Smooth muscle cell (in vitro differentiated cells): ENCODE results near the gene ERBB4. TPM values are rescaled to one million over a fixed set of nuclear protein-coding genes. Genes with fewer than 3 reads are reported as not detected.

Experiments
- DNase-seq: peaks from one replicate; lab custom pipeline; 2025; ENCODE audit not compliant: unreplicated experiment; lab: John Stamatoyannopoulos, UW
- H2AFZ ChIP-seq: fragments of 200-600 bp; sonication (generic); 2 replicates; pipeline ENCODE4 v1.6.0; 2016; ENCODE audit warnings: antibody characterized with exemption, low read depth, mild to moderate bottlenecking
- H3F3A ChIP-seq: fragments of 200-600 bp; sonication (generic); 2 replicates; pipeline ENCODE4 v1.6.0; 2017; ENCODE audit warnings: antibody characterized with exemption, low read depth
- H3K27ac ChIP-seq: fragments of 200-600 bp; sonication (generic); 2 replicates; pipeline ENCODE4 v1.5.1; 2016; ENCODE audit warnings: low read depth, mild to moderate bottlenecking
- H3K27me3 ChIP-seq: fragments of 200-600 bp; sonication (generic); 2 replicates; pipeline ENCODE4 v1.6.1; 2016; ENCODE audit warnings: low read depth, mild to moderate bottlenecking
- H3K36me3 ChIP-seq: fragments of 200-600 bp; sonication (generic); 2 replicates; pipeline ENCODE4 v1.5.1; 2016; ENCODE audit warnings: low read depth
- H3K4me1 ChIP-seq: fragments of 200-600 bp; sonication (generic); 2 replicates; pipeline ENCODE4 v1.5.1; 2016; ENCODE audit warnings: low read depth
- H3K4me2 ChIP-seq: fragments of 200-600 bp; sonication (generic); 2 replicates; pipeline ENCODE4 v1.6.0; 2016; ENCODE audit warnings: mild to moderate bottlenecking
- H3K4me3 ChIP-seq: fragments of 200-600 bp; sonication (generic); 2 replicates; pipeline ENCODE4 v1.5.1; 2016; ENCODE audit warnings: mild to moderate bottlenecking
- H3K79me2 ChIP-seq: fragments of 200-600 bp; sonication (generic); 2 replicates; pipeline ENCODE4 v1.6.0; 2016; ENCODE audit warnings: low read depth, mild to moderate bottlenecking
- H3K9ac ChIP-seq: fragments of 200-600 bp; sonication (generic); 2 replicates; pipeline ENCODE4 v1.6.0; 2016; ENCODE audit warnings: low read depth
- H3K9me3 ChIP-seq: fragments of 200-600 bp; sonication (generic); replicated peaks from 2 replicates; pipeline ENCODE4 v1.5.1; 2016; ENCODE audit warnings: low read depth
- H4K20me1 ChIP-seq: fragments of 200-600 bp; sonication (generic); 2 replicates; pipeline ENCODE4 v1.6.0; 2016; ENCODE audit warnings: low read depth
- WGBS: methylation state at CpG from one replicate; pipeline ENCODE4 v1.1.7; 2016; ENCODE audit warnings: low lambda C conversion rate; 5-methylcytosine and 5-hydroxymethylcytosine counted together
- polyA plus RNA-seq: library from polyadenylated mRNA; unstranded; fragments of >200 nt; fragmentation: Nextera tagmentation; extraction: Ambion mirVana; gene quantifications from 2 replicates; pipeline ENCODE4 v1.2.1, GENCODE V29; 2016
- total RNA-seq: library from RNA; depleted of rRNA; stranded (reverse); fragments of >200 nt; gene quantifications from 2 replicates; pipeline ENCODE4 v1.2.3, GENCODE V29; 2014
- TF ChIP-seq, protein P1 (sequence below): fragments of 200-600 bp; sonication (generic); IDR thresholded peaks from 2 replicates; pipeline ENCODE4 v1.5.1; 2017; ENCODE audit warnings: borderline replicate concordance, mild to moderate bottlenecking, antibody characterized with exemption; ENCODE audit not compliant: insufficient read depth, poor library complexity, severe bottlenecking

Gene ERBB4
- total and polyA plus RNA-seq, 2 experiments from 2014 or later, result 0.67 TPM; not detected in 1

DNA sequence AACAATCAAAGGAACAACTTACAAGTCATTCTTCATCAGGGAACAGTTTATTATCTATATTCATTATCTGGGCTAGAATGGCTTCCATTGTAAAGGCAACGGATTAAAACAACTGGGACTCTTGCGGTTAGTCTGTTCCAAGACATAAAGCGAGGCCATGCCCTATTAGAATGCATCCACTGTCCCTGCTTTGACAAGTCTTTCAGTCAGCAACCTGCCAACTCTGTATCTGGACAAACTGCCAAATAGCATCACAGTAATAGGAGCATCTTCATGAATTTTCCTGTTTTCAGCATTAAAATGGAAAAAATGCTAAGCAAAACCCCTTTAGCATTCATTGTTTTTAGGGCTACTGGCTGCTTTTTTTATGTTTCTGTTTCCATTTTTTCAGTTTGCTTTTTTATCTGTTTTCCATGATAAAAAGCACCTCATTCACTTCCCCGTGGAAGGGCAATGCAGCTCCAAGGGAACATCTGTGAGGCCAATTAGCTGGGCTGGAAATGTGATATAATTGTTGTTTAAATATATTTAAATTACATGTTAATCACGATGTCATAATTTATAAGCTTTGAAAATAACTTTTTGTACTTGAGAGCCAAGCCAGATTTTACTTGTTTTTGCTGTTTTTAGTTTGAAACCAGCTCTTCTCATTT is 1147.9 kb downstream of the ERBB4 start:
- Histone ChIP-seq H3K4me2 (no peak overlapping the region), H2AFZ (no peak overlapping the region), H3K4me1 (peaks cover 22% of the 10 kb centered on the region), H3F3A (no peaks in the 10 kb centered on the region), H3K79me2 (no peaks in the 10 kb centered on the region), H4K20me1 (no peaks in the 10 kb centered on the region), H3K27me3 (no peaks in the 10 kb centered on the region), H3K9ac (no peak overlapping the region), H3K4me3 (no peak overlapping the region), H3K9me3 (no peaks in the 10 kb centered on the region), H3K36me3 (no peaks in the 10 kb centered on the region), H3K27ac (no peak overlapping the region)
- TF ChIP-seq, protein P1, sequence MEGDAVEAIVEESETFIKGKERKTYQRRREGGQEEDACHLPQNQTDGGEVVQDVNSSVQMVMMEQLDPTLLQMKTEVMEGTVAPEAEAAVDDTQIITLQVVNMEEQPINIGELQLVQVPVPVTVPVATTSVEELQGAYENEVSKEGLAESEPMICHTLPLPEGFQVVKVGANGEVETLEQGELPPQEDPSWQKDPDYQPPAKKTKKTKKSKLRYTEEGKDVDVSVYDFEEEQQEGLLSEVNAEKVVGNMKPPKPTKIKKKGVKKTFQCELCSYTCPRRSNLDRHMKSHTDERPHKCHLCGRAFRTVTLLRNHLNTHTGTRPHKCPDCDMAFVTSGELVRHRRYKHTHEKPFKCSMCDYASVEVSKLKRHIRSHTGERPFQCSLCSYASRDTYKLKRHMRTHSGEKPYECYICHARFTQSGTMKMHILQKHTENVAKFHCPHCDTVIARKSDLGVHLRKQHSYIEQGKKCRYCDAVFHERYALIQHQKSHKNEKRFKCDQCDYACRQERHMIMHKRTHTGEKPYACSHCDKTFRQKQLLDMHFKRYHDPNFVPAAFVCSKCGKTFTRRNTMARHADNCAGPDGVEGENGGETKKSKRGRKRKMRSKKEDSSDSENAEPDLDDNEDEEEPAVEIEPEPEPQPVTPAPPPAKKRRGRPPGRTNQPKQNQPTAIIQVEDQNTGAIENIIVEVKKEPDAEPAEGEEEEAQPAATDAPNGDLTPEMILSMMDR, result no peak
- no peak for DNase-seq
- 84% methylated on average over 5 of the region's 5 CpGs for WGBS

DNA sequence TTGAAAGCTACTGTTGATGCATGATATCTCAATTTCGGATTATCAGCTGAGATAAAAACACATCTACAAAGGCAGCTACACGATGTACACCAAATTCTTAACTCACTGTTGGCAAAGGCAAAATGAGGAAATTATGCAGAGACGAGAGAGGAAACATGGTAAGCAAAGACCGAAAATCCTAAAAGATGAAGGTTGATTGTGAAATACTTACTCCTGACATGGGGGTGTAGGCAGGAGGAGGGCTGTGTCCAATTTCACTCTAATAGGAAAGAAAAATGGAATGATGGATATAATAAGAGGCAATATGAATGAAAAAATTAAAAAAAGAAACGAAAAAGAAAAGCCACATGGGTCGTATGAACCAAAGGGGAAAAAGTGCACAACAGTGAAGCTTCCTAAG is 1150.9 kb downstream of the ERBB4 start:
- no peak overlapping the region for H2AFZ ChIP-seq
- no peaks in the 10 kb centered on the region for H3K9me3 ChIP-seq
- H3K36me3 ChIP-seq, result no peaks in the 10 kb centered on the region
- WGBS, result 87% methylated on average over 6 of the region's 6 CpGs
- TF ChIP-seq, protein P1, result no peak
- no peak overlapping the region for H3K4me3 ChIP-seq
- no peaks in the 10 kb centered on the region for H3F3A ChIP-seq
- H3K4me2 ChIP-seq, result no peak overlapping the region
- no peaks in the 10 kb centered on the region for H3K79me2 ChIP-seq
- no peak for DNase-seq
- H3K9ac ChIP-seq, result no peak overlapping the region
- H4K20me1 ChIP-seq, result no peaks in the 10 kb centered on the region
- H3K4me1 ChIP-seq, result peaks cover 13% of the 10 kb centered on the region
- H3K27ac ChIP-seq, result no peak overlapping the region
- H3K27me3 ChIP-seq, result no peaks in the 10 kb centered on the region

DNA sequence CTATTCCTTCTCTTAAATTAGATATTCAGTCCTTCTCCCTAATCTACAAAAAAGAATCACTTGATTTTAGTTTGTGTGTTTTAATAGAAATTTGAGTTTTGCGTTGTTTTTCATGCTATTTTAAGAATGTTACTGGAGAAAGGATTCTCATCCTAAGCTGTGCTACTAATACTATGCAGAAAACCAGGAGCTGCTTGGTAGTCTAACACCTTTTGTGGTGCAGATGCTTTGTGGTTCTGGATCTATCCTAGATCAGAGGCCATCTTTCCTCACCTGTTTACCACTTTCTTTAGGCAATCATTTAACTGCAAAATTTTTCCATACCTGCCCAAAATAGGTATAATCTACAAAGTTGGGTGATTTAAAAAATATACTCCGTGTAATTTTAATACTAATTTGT is 1158.6 kb downstream of the ERBB4 start:
- H3K4me1 ChIP-seq, result no peaks in the 10 kb centered on the region
- no peak for DNase-seq
- no peaks in the 10 kb centered on the region for H3K27me3 ChIP-seq
- TF ChIP-seq, protein P1, result no peak
- H3K4me3 ChIP-seq, result no peak overlapping the region
- no peak overlapping the region for H3K27ac ChIP-seq
- no peaks in the 10 kb centered on the region for H3F3A ChIP-seq
- no peaks in the 10 kb centered on the region for H3K79me2 ChIP-seq
- H4K20me1 ChIP-seq, result no peaks in the 10 kb centered on the region
- no peak overlapping the region for H3K4me2 ChIP-seq
- H2AFZ ChIP-seq, result no peak overlapping the region
- WGBS, result 83% methylated on average over 2 of the region's 2 CpGs
- H3K9ac ChIP-seq, result no peak overlapping the region
- H3K9me3 ChIP-seq, result no peaks in the 10 kb centered on the region
- no peaks in the 10 kb centered on the region for H3K36me3 ChIP-seq

DNA sequence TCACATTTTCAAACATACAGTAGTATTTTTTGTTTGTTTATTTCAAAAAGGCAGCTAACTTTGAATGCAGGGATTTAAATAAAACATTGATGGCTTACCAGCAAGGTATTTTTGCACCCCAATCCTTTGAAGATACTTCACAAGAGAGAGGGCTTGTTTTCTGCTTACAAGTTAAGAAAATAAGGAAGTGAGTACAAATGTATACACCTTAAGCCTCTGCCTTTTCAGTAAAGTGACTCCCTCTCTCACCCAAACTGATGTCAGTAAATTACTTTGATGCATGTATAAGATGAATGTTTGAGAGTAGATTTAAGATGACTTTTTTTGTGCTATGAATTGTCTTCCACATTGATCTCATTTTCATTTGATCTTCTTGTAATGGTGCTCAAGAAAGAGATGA is 1162.2 kb downstream of the ERBB4 start:
- no peaks in the 10 kb centered on the region for H3K79me2 ChIP-seq
- no peak overlapping the region for H3K9ac ChIP-seq
- H3K27me3 ChIP-seq, result no peaks in the 10 kb centered on the region
- DNase-seq, result no peak
- H3F3A ChIP-seq, result no peaks in the 10 kb centered on the region
- no peak overlapping the region for H2AFZ ChIP-seq
- H3K4me3 ChIP-seq, result no peak overlapping the region
- no peak overlapping the region for H3K4me2 ChIP-seq
- TF ChIP-seq, protein P1, result no peak
- no peaks in the 10 kb centered on the region for H3K9me3 ChIP-seq
- no peaks in the 10 kb centered on the region for H4K20me1 ChIP-seq
- no peak overlapping the region for H3K27ac ChIP-seq
- H3K4me1 ChIP-seq, result no peaks in the 10 kb centered on the region
- H3K36me3 ChIP-seq, result no peaks in the 10 kb centered on the region
